Measurements from ENCODE around the gene DEDD2. TPM values are rescaled to one million over a fixed set of nuclear protein-coding genes. Genes with fewer than 3 reads are reported as not detected.

The DEDD2 gene
- total RNA-seq, 1 experiment from 2014 or later = 32.7 TPM

GRCh38 chr19:42225718-42226292 is 8.3 kb upstream of the DEDD2 start:
- TF ChIP-seq ATF3 (IDR thresholded peaks at IDR 0.05) (no peak), ZNF274 (IDR thresholded peaks at IDR 0.05; ENCODE audit: low read depth, low read length) (no peak), EGR1 (IDR thresholded peaks at IDR 0.05; ENCODE audit: low read depth) (no peak), RAD21 (IDR thresholded peaks at IDR 0.05; ENCODE audit: low read depth) (no peak), ELF1 (IDR thresholded peaks at IDR 0.05; ENCODE audit: borderline replicate concordance, low read depth) (no peak), JUND (IDR thresholded peaks at IDR 0.05) (no peak), SP1 (IDR thresholded peaks at IDR 0.05; ENCODE audit: low read depth) (no peak), EZH2phosphoT487 (IDR thresholded peaks at IDR 0.05; ENCODE audit: borderline replicate concordance) (no peak), SRF (IDR thresholded peaks at IDR 0.05; ENCODE audit: low read depth) (no peak)
- intact Hi-C loops (cut with micrococcal nuclease) = no loop called here
- H3K4me1 ChIP-seq (ENCODE audit: control insufficient read depth in 1 of 2, insufficient read depth in 2 of 2, low read length in 2 of 2) = peaks cover 0 to 5% of the 10 kb centered on the region in 2 experiments; a peak in 2 of 4 replicates
- no peaks in the 10 kb centered on the region for H4K20me1 ChIP-seq (ENCODE audit: insufficient read depth)
- DNase-seq (ENCODE audit: low read depth, low spot score) (no peak), ATAC-seq (no peak)
- H3K27ac ChIP-seq (ENCODE audit: low read depth, low read length) = no peak overlapping the region
- CTCF ChIA-PET = no interaction called here
- H3K4me3 ChIP-seq (replicated peaks in 1 of 2; ENCODE audit: low read depth in 1 of 2, low read length in 2 of 2) = no peak overlapping the region
- H3K79me2 ChIP-seq (ENCODE audit: insufficient read depth, low read length) = peaks cover 79% of the 10 kb centered on the region
- H3K4me2 ChIP-seq (ENCODE audit: low read length) = no peak overlapping the region
- H2AFZ ChIP-seq (ENCODE audit: low read depth, low read length, poor library complexity, severe bottlenecking) = no peak overlapping the region
- no peaks in the 10 kb centered on the region for H3K27me3 ChIP-seq (ENCODE audit: insufficient read depth, low read length)
- POLR2A ChIA-PET = interaction anchor here (1.0 kb wide), 1 partner anchor 17 kb away, joined by 6 read pairs; no protein-coding TSS in a partner anchor
- no peak overlapping the region for H3K9ac ChIP-seq (ENCODE audit: low read length)
- no peaks in the 10 kb centered on the region for H3K9me3 ChIP-seq (ENCODE audit: control insufficient read depth in 1 of 2, insufficient read depth in 1 of 2, low read depth in 1 of 2, low read length in 2 of 2)
- peaks cover 11 to 36% of the 10 kb centered on the region in 2 experiments for H3K36me3 ChIP-seq (ENCODE audit: control insufficient read depth in 1 of 2, insufficient read depth in 2 of 2, low read length in 2 of 2)
- RAD21 ChIA-PET (ENCODE audit: low non-redundant PET in 1 of 2, low total read pairs in 2 of 2, uncharacterized antibody in 2 of 2, unreplicated experiment in 2 of 2) = no interaction called here
- H3K9me2 ChIP-seq (ENCODE audit: insufficient read depth) = no peaks in the 10 kb centered on the region
- BruUV-seq (replicated peaks) = no TSS peak

GRCh38 chr19:42224940-42225717 is 7.7 kb upstream of the DEDD2 start:
- BruUV-seq (replicated peaks) = no TSS peak
- ATAC-seq (no peak), DNase-seq (ENCODE audit: low read depth, low spot score) (no peak)
- Histone ChIP-seq H3K27ac (ENCODE audit: low read depth, low read length) (no peak overlapping the region), H3K9ac (ENCODE audit: low read length) (no peak overlapping the region), H3K9me3 (ENCODE audit: control insufficient read depth in 1 of 2, insufficient read depth in 1 of 2, low read depth in 1 of 2, low read length in 2 of 2) (no peaks in the 10 kb centered on the region), H3K27me3 (ENCODE audit: insufficient read depth, low read length) (no peaks in the 10 kb centered on the region), H3K4me3 (replicated peaks in 1 of 2; ENCODE audit: low read depth in 1 of 2, low read length in 2 of 2) (no peak overlapping the region), H3K79me2 (ENCODE audit: insufficient read depth, low read length) (peaks cover 83% of the 10 kb centered on the region), H2AFZ (ENCODE audit: low read depth, low read length, poor library complexity, severe bottlenecking) (no peak overlapping the region), H3K4me2 (ENCODE audit: low read length) (no peak overlapping the region), H3K9me2 (ENCODE audit: insufficient read depth) (no peaks in the 10 kb centered on the region), H3K36me3 (ENCODE audit: control insufficient read depth in 1 of 2, insufficient read depth in 2 of 2, low read length in 2 of 2) (peaks cover 7 to 36% of the 10 kb centered on the region in 2 experiments), H3K4me1 (ENCODE audit: control insufficient read depth in 1 of 2, insufficient read depth in 2 of 2, low read length in 2 of 2) (peaks cover 0 to 5% of the 10 kb centered on the region in 2 experiments; a peak in 2 of 4 replicates), H4K20me1 (ENCODE audit: insufficient read depth) (no peaks in the 10 kb centered on the region)
- ChIA-PET CTCF (no interaction called here), RAD21 (ENCODE audit: low non-redundant PET in 1 of 2, low total read pairs in 2 of 2, uncharacterized antibody in 2 of 2, unreplicated experiment in 2 of 2) (no interaction called here), POLR2A (interaction anchor here (1.0 kb wide), 1 partner anchor 18 kb away, joined by 6 read pairs; no protein-coding TSS in a partner anchor)
- intact Hi-C loops (cut with micrococcal nuclease) = no loop called here
- TF ChIP-seq EGR1 (IDR thresholded peaks at IDR 0.05; ENCODE audit: low read depth) (no peak), ZFX (IDR thresholded peaks at IDR 0.05) (no peak), SIN3A (IDR thresholded peaks at IDR 0.05; ENCODE audit: low read depth) (no peak), ZNF274 (IDR thresholded peaks at IDR 0.05; ENCODE audit: low read depth, low read length) (no peak), FOSL1 (IDR thresholded peaks at IDR 0.05; ENCODE audit: low read depth) (no peak), SP1 (IDR thresholded peaks at IDR 0.05; ENCODE audit: low read depth) (no peak), EZH2 (IDR thresholded peaks at IDR 0.05) (no peak), CTCF (IDR thresholded peaks at IDR 0.05 in 2 of 3, conservative IDR thresholded peaks at IDR 0.05 in 1 of 3; ENCODE audit: borderline replicate concordance in 1 of 3, insufficient read depth in 1 of 3, low read depth in 2 of 3, low read length in 2 of 3) (no peak), ELF1 (IDR thresholded peaks at IDR 0.05; ENCODE audit: borderline replicate concordance, low read depth) (no peak), ZBTB33 (IDR thresholded peaks at IDR 0.05; ENCODE audit: extremely low read depth, insufficient replicate concordance, low read length) (no peak)
